GM21381 (cell line): ENCODE measurements around the gene ERO1A.
A peak's percentile ranks its signal among the peaks of the same experiment; 100 is the strongest.

Experiments
- ATAC-seq: cut with Tn5 transposase; IDR thresholded peaks from one replicate; pipeline ENCODE4 v1.9.1; 2021; ENCODE audit warnings: mild to moderate bottlenecking, moderate library complexity; ENCODE audit not compliant: unreplicated experiment

ERO1A gene

GRCh38 chr14:52701223-52701622 is 5.9 kb upstream of the ERO1A start:
- ATAC-seq = no peak

GRCh38 chr14:52700701-52701172 is 5.4 kb upstream of the ERO1A start:
- no peak for ATAC-seq

- peak; percentile 49 for ATAC-seq
Measured at GRCh38 chr14:52694761-52695480, 437 bp downstream of the ERO1A start.

- ATAC-seq = no peak
Measured at GRCh38 chr14:52693532-52693931, 1.8 kb downstream of the ERO1A start.

GRCh38 chr14:52693036-52693435 is 2.3 kb downstream of the ERO1A start:
- no peak for ATAC-seq

- ATAC-seq = no peak
Measured at GRCh38 chr14:52692248-52692962, 3.0 kb downstream of the ERO1A start.

- ATAC-seq = no peak
Measured at GRCh38 chr14:52690983-52691760, 4.2 kb downstream of the ERO1A start.

- ATAC-seq = no peak
Measured at GRCh38 chr14:52686176-52686575, 9.2 kb downstream of the ERO1A start.

- no peak for ATAC-seq
Measured at GRCh38 chr14:52683985-52684520, 11.3 kb downstream of the ERO1A start.

GRCh38 chr14:52678591-52678990 is 16.8 kb downstream of the ERO1A start:
- no peak for ATAC-seq

GRCh38 chr14:52663850-52664249 is 31.5 kb downstream of the ERO1A start:
- no peak for ATAC-seq

GRCh38 chr14:52661314-52661713 is 34.0 kb downstream of the ERO1A start:
- ATAC-seq = no peak

- no peak for ATAC-seq
Measured at GRCh38 chr14:52660832-52661231, 34.5 kb downstream of the ERO1A start.

- ATAC-seq = no peak
Measured at GRCh38 chr14:52660325-52660724, 35.0 kb downstream of the ERO1A start.

- ATAC-seq = no peak
Measured at GRCh38 chr14:52656905-52657304, 38.5 kb downstream of the ERO1A start.

GRCh38 chr14:52650774-52651173 is 44.6 kb downstream of the ERO1A start:
- no peak for ATAC-seq

- no peak for ATAC-seq
Measured at GRCh38 chr14:52649511-52649910, 45.8 kb downstream of the ERO1A start.

GRCh38 chr14:52641745-52642144 is 53.6 kb downstream of the ERO1A start:
- ATAC-seq = no peak

GRCh38 chr14:52640137-52640536 is 55.2 kb downstream of the ERO1A start:
- no peak for ATAC-seq

- ATAC-seq = no peak
Measured at GRCh38 chr14:52619687-52620086, 75.7 kb downstream of the ERO1A start.

GRCh38 chr14:52618602-52619001 is 76.8 kb downstream of the ERO1A start:
- ATAC-seq = no peak
